ENCODE measurements around the gene SPSB1. TPM values are rescaled to one million over a fixed set of nuclear protein-coding genes. Genes with fewer than 3 reads are reported as not detected.

The SPSB1 gene
- polyA plus RNA-seq, 1 donor from 2014 or later, result 1.4 TPM

- TF ChIP-seq CTCF (IDR thresholded peaks at IDR 0.05; ENCODE audit: poor library complexity, severe bottlenecking), result no peak
Observed at GRCh38 chr1:9366298-9366697, 73.6 kb downstream of the SPSB1 start (continued).

GRCh38 chr1:9366943-9367780 lies 74.5 kb downstream of the SPSB1 start:
- H3K4me2 ChIP-seq (ENCODE audit: low read length), result no peak overlapping the region
- no peak overlapping the region for H3K27ac ChIP-seq (ENCODE audit: low read length)
- H3K27me3 ChIP-seq (ENCODE audit: insufficient read depth, low read depth, low read length), result no peaks in the 10 kb centered on the region
- no peaks in the 10 kb centered on the region for H3K9me2 ChIP-seq (ENCODE audit: insufficient read depth, low read length)
- no peak overlapping the region for H3K4me3 ChIP-seq (ENCODE audit: low read length)
- H2AFZ ChIP-seq (ENCODE audit: low read depth, low read length), result no peak overlapping the region
- no peaks in the 10 kb centered on the region for H3K9me3 ChIP-seq (ENCODE audit: low read length)
- no peaks in the 10 kb centered on the region for H4K20me1 ChIP-seq (ENCODE audit: insufficient read depth)
- H3K79me2 ChIP-seq (replicated peaks; ENCODE audit: insufficient read depth, low read length), result no peaks in the 10 kb centered on the region
- no peak overlapping the region for H3K9ac ChIP-seq (ENCODE audit: low read length)
- no peak for TF ChIP-seq MXI1 (conservative IDR thresholded peaks at IDR 0.05; ENCODE audit: poor library complexity, severe bottlenecking)
- TF ChIP-seq EP300 (conservative IDR thresholded peaks at IDR 0.05; ENCODE audit: poor library complexity, severe bottlenecking), result no peak
- no peak for TF ChIP-seq CTCF (IDR thresholded peaks at IDR 0.05; ENCODE audit: poor library complexity, severe bottlenecking)
- no peak for TF ChIP-seq SMC3 (conservative IDR thresholded peaks at IDR 0.05; ENCODE audit: poor library complexity)
- H3K36me3 ChIP-seq (ENCODE audit: insufficient read depth, low read length), result no peaks in the 10 kb centered on the region
- no peaks in the 10 kb centered on the region for H3F3A ChIP-seq (ENCODE audit: insufficient read depth, low read length, poor library complexity, severe bottlenecking)

GRCh38 chr1:9367806-9368205 lies 75.1 kb downstream of the SPSB1 start:
- no peaks in the 10 kb centered on the region for H3F3A ChIP-seq (ENCODE audit: insufficient read depth, low read length, poor library complexity, severe bottlenecking)
- no peak for TF ChIP-seq EP300 (conservative IDR thresholded peaks at IDR 0.05; ENCODE audit: poor library complexity, severe bottlenecking)
- TF ChIP-seq TAF1 (IDR thresholded peaks at IDR 0.05; ENCODE audit: low read depth), result no peak
- TF ChIP-seq REST (IDR thresholded peaks at IDR 0.05; ENCODE audit: borderline replicate concordance), result no peak
- no peak for TF ChIP-seq MXI1 (conservative IDR thresholded peaks at IDR 0.05; ENCODE audit: poor library complexity, severe bottlenecking)
- no peak for TF ChIP-seq RAD21 (conservative IDR thresholded peaks at IDR 0.05)
- no peak for TF ChIP-seq EZH2 (IDR thresholded peaks at IDR 0.05; ENCODE audit: borderline replicate concordance, insufficient read depth, low read length, poor library complexity, severe bottlenecking)
- TF ChIP-seq POLR2AphosphoS5 (IDR thresholded peaks at IDR 0.05), result no peak
- no peak for TF ChIP-seq CTCF (IDR thresholded peaks at IDR 0.05; ENCODE audit: poor library complexity, severe bottlenecking)
- no peak for TF ChIP-seq SMC3 (conservative IDR thresholded peaks at IDR 0.05; ENCODE audit: poor library complexity)
- no peaks in the 10 kb centered on the region for H3K9me2 ChIP-seq (ENCODE audit: insufficient read depth, low read length)
- H3K27me3 ChIP-seq (ENCODE audit: insufficient read depth, low read depth, low read length), result no peaks in the 10 kb centered on the region
- H3K27ac ChIP-seq (ENCODE audit: low read length), result no peak overlapping the region
- no peak overlapping the region for H3K4me3 ChIP-seq (ENCODE audit: low read length)
- H3K36me3 ChIP-seq (ENCODE audit: insufficient read depth, low read length), result no peaks in the 10 kb centered on the region
- no peaks in the 10 kb centered on the region for H3K9me3 ChIP-seq (ENCODE audit: low read length)
- no peak overlapping the region for H3K4me2 ChIP-seq (ENCODE audit: low read length)
- H3K9ac ChIP-seq (ENCODE audit: low read length), result no peak overlapping the region
- H4K20me1 ChIP-seq (ENCODE audit: insufficient read depth), result no peaks in the 10 kb centered on the region
- no peak overlapping the region for H2AFZ ChIP-seq (ENCODE audit: low read depth, low read length)
- no peaks in the 10 kb centered on the region for H3K79me2 ChIP-seq (replicated peaks; ENCODE audit: insufficient read depth, low read length)

All from neural cell (in vitro differentiated cells).